Epithelial cell of proximal tubule (primary cell): ENCODE results near the gene NCAPH2. TPM values are rescaled to one million over a fixed set of nuclear protein-coding genes. Genes with fewer than 3 reads are reported as not detected.
A peak's percentile ranks its signal among the peaks of the same experiment; 100 is the strongest.

Experiments used
- DNase-seq: peaks from one replicate; pipeline ENCODE4 v3.0.0-alpha.2; 2011; ENCODE audit warnings: low read depth
- H3K4me3 ChIP-seq: 2 replicates; pipeline ENCODE4 v1.5.1; 2011; ENCODE audit warnings: low read depth, mild to moderate bottlenecking, low read length
- CTCF ChIP-seq: conservative IDR thresholded peaks from 2 replicates; pipeline ENCODE4 v1.5.1; 2012; ENCODE audit warnings: low read depth, mild to moderate bottlenecking, low read length
- total RNA-seq: library from RNA; depleted of rRNA; stranded (reverse); fragments of >200 nt; gene quantifications from 2 replicates; pipeline ENCODE4 v1.2.3, GENCODE V29; 2015

NCAPH2 gene
- total RNA-seq, 1 donor from 2014 or later = 69.3 TPM

GRCh38 chr22:50542416-50542927, 34.4 kb downstream of the NCAPH2 start:
- no peak for DNase-seq
- TF ChIP-seq CTCF = peak; percentile 4
- H3K4me3 ChIP-seq = no peak overlapping the region

- no peak for DNase-seq
- peak; percentile 56 for TF ChIP-seq CTCF
- peak overlapping the region; percentile 38 for H3K4me3 ChIP-seq
Measured at GRCh38 chr22:50544078-50544745, 36.2 kb downstream of the NCAPH2 start.

GRCh38 chr22:50544746-50545253, 36.8 kb downstream of the NCAPH2 start:
- H3K4me3 ChIP-seq = no peak overlapping the region
- no peak for TF ChIP-seq CTCF
- no peak for DNase-seq

GRCh38 chr22:50545522-50546325, 37.7 kb downstream of the NCAPH2 start, which contains the start of gene KLHDC7B:
Gene KLHDC7B, plus strand, starts transcription at chr22:50545899. Its CDS starts 345 bp downstream, at chr22:50546244.
- TF ChIP-seq CTCF = no peak
- no peak for DNase-seq
- no peak within 1 kb of the TSS for H3K4me3 ChIP-seq

- TF ChIP-seq CTCF = no peak
- no peak overlapping the region for H3K4me3 ChIP-seq
- no peak for DNase-seq
Measured at GRCh38 chr22:50546326-50547262, 38.6 kb downstream of the NCAPH2 start.

GRCh38 chr22:50547263-50547985, 39.4 kb downstream of the NCAPH2 start:
- DNase-seq = no peak
- no peak overlapping the region for H3K4me3 ChIP-seq
- TF ChIP-seq CTCF = no peak
